ENCODE results near the gene ERC1.
A peak's percentile ranks its signal among the peaks of the same experiment; 100 is the strongest.

The ERC1 gene

DNA sequence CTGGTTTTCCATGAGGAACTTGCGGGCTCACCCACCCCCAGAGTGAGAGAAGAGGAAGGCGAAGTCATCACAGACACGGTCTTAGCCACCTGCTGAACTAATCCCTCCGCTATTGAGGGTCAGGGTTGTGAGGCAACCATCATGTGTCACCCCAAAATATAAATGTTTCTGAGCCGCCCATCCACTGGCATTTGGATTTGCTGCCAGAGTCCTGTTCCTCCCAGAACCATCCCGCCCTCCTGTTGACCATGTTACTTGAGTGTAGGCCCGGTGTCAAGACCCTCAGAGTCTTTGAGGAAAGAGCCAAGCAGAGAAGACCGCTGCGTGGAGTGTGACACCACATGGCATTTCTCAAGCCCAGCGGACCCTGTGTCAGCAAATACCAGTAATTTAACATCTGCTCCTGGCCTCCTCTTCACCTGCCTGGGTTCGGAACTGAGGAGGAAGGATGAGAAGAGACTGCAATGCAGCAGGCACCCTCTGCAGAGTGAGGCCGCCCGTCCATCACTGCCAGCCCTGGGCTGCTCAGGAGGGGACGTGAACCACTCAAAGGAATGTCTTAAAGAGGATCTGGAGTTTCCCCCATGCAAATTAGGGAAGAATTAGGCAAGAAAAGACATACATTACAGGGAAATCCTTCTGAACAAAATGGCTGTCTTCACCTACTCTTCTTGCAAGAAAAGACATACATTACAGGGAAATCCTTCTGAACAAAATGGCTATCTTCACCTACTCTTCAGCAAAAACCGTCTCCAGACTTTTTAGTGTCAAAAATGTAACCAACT is 502.9 kb downstream of the ERC1 start:
- Mint-ChIP-seq H3K27me3 (no peaks in the 10 kb centered on the region), H3K4me3 (no peak overlapping the region), H3K9me3 (no peaks in the 10 kb centered on the region), H3K36me3 (ENCODE audit: low read depth) (peaks cover 30% of the 10 kb centered on the region), H3K4me1 (ENCODE audit: low read depth) (peaks cover 3% of the 10 kb centered on the region), H3K27ac (peak overlapping the region; percentile 45)
- DNase-seq = no peak

GRCh38 chr12:1494856-1495255 is 503.8 kb downstream of the ERC1 start:
- no peak overlapping the region for H3K27ac Mint-ChIP-seq
- H3K4me3 Mint-ChIP-seq = no peak overlapping the region
- no peaks in the 10 kb centered on the region for H3K9me3 Mint-ChIP-seq
- H3K27me3 Mint-ChIP-seq = no peaks in the 10 kb centered on the region
- no peak for DNase-seq
- H3K4me1 Mint-ChIP-seq (ENCODE audit: low read depth) = no peaks in the 10 kb centered on the region
- H3K36me3 Mint-ChIP-seq (ENCODE audit: low read depth) = peaks cover 27% of the 10 kb centered on the region

GRCh38 chr12:1496162-1496900 is 505.3 kb downstream of the ERC1 start:
- Mint-ChIP-seq H3K27me3 (peaks cover 2% of the 10 kb centered on the region), H3K4me3 (no peak overlapping the region), H3K36me3 (ENCODE audit: low read depth) (peaks cover 15% of the 10 kb centered on the region), H3K4me1 (ENCODE audit: low read depth) (no peaks in the 10 kb centered on the region), H3K27ac (no peak overlapping the region), H3K9me3 (no peaks in the 10 kb centered on the region)
- no peak for DNase-seq

GRCh38 chr12:1497161-1497560 is 506.1 kb downstream of the ERC1 start:
- DNase-seq = no peak
- H3K4me1 Mint-ChIP-seq (ENCODE audit: low read depth) = no peaks in the 10 kb centered on the region
- H3K4me3 Mint-ChIP-seq = no peak overlapping the region
- H3K27me3 Mint-ChIP-seq = peaks cover 6% of the 10 kb centered on the region
- no peak overlapping the region for H3K27ac Mint-ChIP-seq
- no peaks in the 10 kb centered on the region for H3K9me3 Mint-ChIP-seq
- H3K36me3 Mint-ChIP-seq (ENCODE audit: low read depth) = peaks cover 8% of the 10 kb centered on the region

DNA sequence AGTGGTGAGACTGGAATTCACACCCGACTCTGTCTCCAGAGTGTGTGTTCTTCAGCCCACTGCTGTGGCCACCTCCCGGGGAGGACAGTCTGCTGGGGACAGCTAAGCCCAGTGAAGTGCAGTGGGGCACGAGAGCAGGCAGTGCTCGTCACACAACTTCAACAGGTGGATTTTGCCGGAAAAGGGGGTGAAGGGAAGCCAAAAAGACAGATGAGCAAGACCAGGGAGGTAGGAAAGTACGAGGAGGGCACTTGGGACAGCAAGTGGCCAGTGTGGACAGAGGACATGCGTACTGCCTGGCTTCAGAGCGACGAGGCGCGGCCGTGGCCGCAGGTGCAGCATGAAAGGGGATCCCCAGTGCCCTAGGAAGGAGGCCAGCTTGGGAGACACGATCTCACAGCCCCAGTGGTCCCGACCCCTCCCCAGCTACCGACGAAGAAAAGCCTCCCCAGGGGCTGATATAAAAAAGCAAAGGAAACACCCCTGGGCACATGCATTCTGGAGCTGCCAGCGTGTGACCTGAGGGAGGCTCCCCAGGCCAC is 507.2 kb downstream of the ERC1 start:
- H3K4me3 Mint-ChIP-seq = no peak overlapping the region
- H3K27me3 Mint-ChIP-seq = peaks cover 17% of the 10 kb centered on the region
- no peaks in the 10 kb centered on the region for H3K4me1 Mint-ChIP-seq (ENCODE audit: low read depth)
- no peaks in the 10 kb centered on the region for H3K9me3 Mint-ChIP-seq
- peaks cover 5% of the 10 kb centered on the region for H3K36me3 Mint-ChIP-seq (ENCODE audit: low read depth)
- no peak overlapping the region for H3K27ac Mint-ChIP-seq
- no peak for DNase-seq

- Mint-ChIP-seq H3K9me3 (no peaks in the 10 kb centered on the region), H3K36me3 (ENCODE audit: low read depth) (no peaks in the 10 kb centered on the region), H3K27me3 (peaks cover 24% of the 10 kb centered on the region), H3K27ac (no peak overlapping the region), H3K4me1 (ENCODE audit: low read depth) (peaks cover 4% of the 10 kb centered on the region), H3K4me3 (no peak overlapping the region)
- DNase-seq = no peak
Observed at GRCh38 chr12:1499351-1499750, 508.3 kb downstream of the ERC1 start.

GRCh38 chr12:1500095-1500801 is 509.2 kb downstream of the ERC1 start:
- no peak for DNase-seq
- H3K27ac Mint-ChIP-seq = no peak overlapping the region
- H3K4me1 Mint-ChIP-seq (ENCODE audit: low read depth) = peaks cover 12% of the 10 kb centered on the region
- no peaks in the 10 kb centered on the region for H3K9me3 Mint-ChIP-seq
- no peak overlapping the region for H3K4me3 Mint-ChIP-seq
- H3K36me3 Mint-ChIP-seq (ENCODE audit: low read depth) = no peaks in the 10 kb centered on the region
- H3K27me3 Mint-ChIP-seq = peaks cover 33% of the 10 kb centered on the region

DNA sequence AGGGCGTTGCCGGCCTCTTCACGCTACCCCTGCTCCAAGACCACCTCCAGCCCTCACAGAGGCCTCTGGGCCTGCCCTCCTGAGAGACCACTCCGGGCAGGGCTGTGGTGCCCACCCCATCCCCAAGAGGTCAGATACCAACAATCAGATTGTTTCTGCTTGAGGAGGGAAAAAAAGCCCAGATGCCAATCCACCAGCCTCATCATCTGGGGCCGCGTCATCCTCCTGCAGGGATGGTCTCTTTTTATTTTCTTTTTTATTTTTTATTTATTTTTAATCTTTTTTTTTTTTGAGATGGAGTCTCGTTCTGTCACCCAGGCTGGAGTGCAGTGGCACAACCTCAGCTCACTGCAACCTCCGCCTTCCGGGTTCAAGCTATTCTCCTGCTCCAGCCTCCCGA is 510.0 kb downstream of the ERC1 start:
- DNase-seq = no peak
- H3K4me1 Mint-ChIP-seq (ENCODE audit: low read depth) = peaks cover 14% of the 10 kb centered on the region
- no peaks in the 10 kb centered on the region for H3K36me3 Mint-ChIP-seq (ENCODE audit: low read depth)
- H3K27me3 Mint-ChIP-seq = peaks cover 39% of the 10 kb centered on the region
- no peaks in the 10 kb centered on the region for H3K9me3 Mint-ChIP-seq
- no peak overlapping the region for H3K27ac Mint-ChIP-seq
- no peak overlapping the region for H3K4me3 Mint-ChIP-seq

- no peak overlapping the region for H3K27ac Mint-ChIP-seq
- no peaks in the 10 kb centered on the region for H3K36me3 Mint-ChIP-seq (ENCODE audit: low read depth)
- peaks cover 14% of the 10 kb centered on the region for H3K4me1 Mint-ChIP-seq (ENCODE audit: low read depth)
- H3K27me3 Mint-ChIP-seq = peaks cover 39% of the 10 kb centered on the region
- DNase-seq = no peak
- no peak overlapping the region for H3K4me3 Mint-ChIP-seq
- no peaks in the 10 kb centered on the region for H3K9me3 Mint-ChIP-seq
Observed at GRCh38 chr12:1501695-1502378, 510.8 kb downstream of the ERC1 start.

DNA sequence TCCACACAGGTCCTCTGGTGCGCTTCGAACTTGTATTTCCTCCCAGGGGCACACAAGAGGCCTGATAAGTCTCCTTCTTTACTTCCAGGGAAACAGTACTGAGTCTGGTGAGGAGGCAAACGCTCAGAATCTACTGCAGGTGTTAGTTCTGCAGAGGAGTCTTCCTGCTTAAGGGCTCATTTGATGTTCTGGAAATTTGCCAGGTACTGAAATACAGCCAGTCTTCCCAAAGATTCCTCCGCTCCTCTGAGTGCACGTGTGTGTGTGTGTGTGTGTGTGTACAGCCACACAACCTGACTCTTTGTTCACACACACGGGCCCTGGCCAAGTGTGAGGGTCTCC is 511.3 kb downstream of the ERC1 start:
- peaks cover 14% of the 10 kb centered on the region for H3K4me1 Mint-ChIP-seq (ENCODE audit: low read depth)
- H3K27me3 Mint-ChIP-seq = peaks cover 39% of the 10 kb centered on the region
- H3K4me3 Mint-ChIP-seq = no peak overlapping the region
- H3K9me3 Mint-ChIP-seq = no peaks in the 10 kb centered on the region
- H3K27ac Mint-ChIP-seq = no peak overlapping the region
- no peaks in the 10 kb centered on the region for H3K36me3 Mint-ChIP-seq (ENCODE audit: low read depth)
- no peak for DNase-seq

DNA sequence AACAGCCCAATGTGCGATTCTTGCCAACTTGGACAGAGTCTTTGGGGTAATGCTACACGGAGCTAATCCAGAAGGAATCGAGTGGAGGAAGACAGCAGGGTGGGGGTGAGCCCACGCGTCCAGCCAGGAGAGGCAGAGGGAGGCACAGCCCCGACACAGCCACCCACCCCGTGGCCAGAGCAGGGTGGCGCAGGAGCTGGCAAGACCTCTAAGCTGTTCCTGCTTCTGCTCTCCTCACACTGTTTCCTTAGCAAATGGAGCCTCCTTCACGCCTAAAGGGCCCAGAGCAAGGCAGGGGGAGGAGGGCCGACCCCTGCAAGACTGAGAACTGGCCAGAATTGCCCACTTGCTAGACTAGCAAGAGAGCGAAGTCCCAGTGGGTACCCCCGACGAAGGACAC is 511.8 kb downstream of the ERC1 start:
- H3K9me3 Mint-ChIP-seq = no peaks in the 10 kb centered on the region
- no peaks in the 10 kb centered on the region for H3K36me3 Mint-ChIP-seq (ENCODE audit: low read depth)
- no peak overlapping the region for H3K4me3 Mint-ChIP-seq
- DNase-seq = no peak
- H3K27me3 Mint-ChIP-seq = peaks cover 39% of the 10 kb centered on the region
- H3K27ac Mint-ChIP-seq = no peak overlapping the region
- peaks cover 14% of the 10 kb centered on the region for H3K4me1 Mint-ChIP-seq (ENCODE audit: low read depth)

- no peak for DNase-seq
- H3K27me3 Mint-ChIP-seq = peaks cover 39% of the 10 kb centered on the region
- peaks cover 14% of the 10 kb centered on the region for H3K4me1 Mint-ChIP-seq (ENCODE audit: low read depth)
- no peaks in the 10 kb centered on the region for H3K36me3 Mint-ChIP-seq (ENCODE audit: low read depth)
- no peak overlapping the region for H3K27ac Mint-ChIP-seq
- H3K4me3 Mint-ChIP-seq = no peak overlapping the region
- H3K9me3 Mint-ChIP-seq = no peaks in the 10 kb centered on the region
Observed at GRCh38 chr12:1503281-1503711, 512.3 kb downstream of the ERC1 start.

DNA sequence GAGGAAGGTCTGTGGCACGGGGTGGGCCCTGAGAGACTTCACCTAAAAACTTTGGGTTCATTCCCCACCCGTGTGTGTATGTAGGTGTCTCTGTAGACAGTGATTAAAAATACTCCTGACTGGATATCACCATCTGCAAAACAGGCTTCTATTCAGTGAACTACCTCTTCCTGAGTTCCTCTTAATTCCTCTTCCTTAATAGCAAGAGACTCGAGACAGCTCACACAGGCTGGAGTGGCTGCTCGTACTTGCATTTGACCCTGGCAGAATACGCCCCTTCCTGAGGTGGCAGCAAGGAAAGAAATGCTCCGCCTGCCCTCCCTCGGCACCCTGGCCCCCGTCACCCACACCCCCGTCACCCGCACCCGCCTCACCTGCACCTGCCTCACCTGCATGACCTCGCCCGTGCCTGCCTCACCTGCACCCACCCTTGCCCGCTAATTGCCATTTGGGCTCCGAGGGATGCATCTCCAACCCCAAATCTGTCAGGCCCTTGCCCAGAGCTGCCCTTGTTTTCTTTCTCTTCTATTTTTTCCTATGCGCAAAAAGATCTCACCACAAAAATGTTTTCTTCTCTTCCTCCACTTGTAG is 513.4 kb downstream of the ERC1 start:
- Mint-ChIP-seq H3K36me3 (ENCODE audit: low read depth) (no peaks in the 10 kb centered on the region), H3K9me3 (no peaks in the 10 kb centered on the region), H3K27me3 (peaks cover 40% of the 10 kb centered on the region), H3K27ac (no peak overlapping the region), H3K4me1 (ENCODE audit: low read depth) (peaks cover 14% of the 10 kb centered on the region), H3K4me3 (peak overlapping the region; percentile 36)
- DNase-seq = no peak

DNA sequence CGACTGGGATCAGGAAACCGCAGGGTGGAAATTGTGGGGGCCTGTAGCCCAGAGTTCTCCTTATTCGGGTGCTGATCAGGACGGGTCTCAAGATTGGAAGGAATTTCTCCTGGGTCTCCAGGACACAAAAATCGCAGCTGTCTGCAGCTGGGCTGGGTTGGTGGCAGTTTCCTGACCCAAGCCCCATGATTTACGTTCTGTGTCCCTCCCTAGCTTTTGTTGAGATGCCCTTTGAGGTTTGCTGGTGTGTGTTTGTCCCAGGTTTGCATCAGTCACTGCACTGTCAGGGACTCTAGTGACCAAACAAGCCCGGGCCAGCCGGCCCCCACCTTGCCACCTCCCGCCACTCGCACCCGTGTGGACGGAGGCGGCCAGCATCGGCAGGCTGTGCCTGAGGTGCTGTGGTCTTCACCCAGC is 513.9 kb downstream of the ERC1 start:
- DNase-seq = no peak
- Mint-ChIP-seq H3K9me3 (no peaks in the 10 kb centered on the region), H3K4me1 (ENCODE audit: low read depth) (peaks cover 14% of the 10 kb centered on the region), H3K27ac (no peak overlapping the region), H3K27me3 (peaks cover 42% of the 10 kb centered on the region), H3K36me3 (ENCODE audit: low read depth) (no peaks in the 10 kb centered on the region), H3K4me3 (peak overlapping the region; percentile 36)
